HepG2 (cell line): Measurements from ENCODE around the gene SEMA3G. TPM values are rescaled to one million over a fixed set of nuclear protein-coding genes. Genes with fewer than 3 reads are reported as not detected.

ENCODE experiments used
- ARID5B ChIP-seq: IDR thresholded peaks from 2 replicates; pipeline ENCODE4 v1.4.0; 2020; ENCODE audit warnings: mild to moderate bottlenecking, missing genetic modification reagents
- CENPT ChIP-seq: sonication (generic); formaldehyde crosslinking; IDR thresholded peaks from 2 replicates; pipeline ENCODE4 v1.8.0; 2022; ENCODE audit warnings: low read depth, mild to moderate bottlenecking, moderate library complexity, missing genetic modification reagents
- FOXA1 ChIP-seq, 2 experiments: fragments of 450-650 bp in 1 of 2; sonication (generic) in 1 of 2; formaldehyde crosslinking in 1 of 2; IDR thresholded peaks; 2 replicates each; pipeline versions ENCODE4 v1.4.0 to v1.6.1; 2016 to 2020; ENCODE audit warnings: missing genetic modification reagents in 1 of 2
- IRF9 ChIP-seq: sonication (generic); formaldehyde crosslinking; IDR thresholded peaks from 2 replicates; pipeline ENCODE4 v1.8.0; 2022; ENCODE audit warnings: missing genetic modification reagents, mild to moderate bottlenecking, borderline replicate concordance
- JDP2 ChIP-seq: sonication (generic); formaldehyde crosslinking; IDR thresholded peaks from 2 replicates; pipeline ENCODE4 v1.8.1; 2022; ENCODE audit warnings: missing genetic modification reagents, borderline replicate concordance
- KAT7 ChIP-seq: IDR thresholded peaks from 2 replicates; pipeline ENCODE4 v1.6.1; 2018; ENCODE audit warnings: borderline replicate concordance, missing compliant biosample characterization
- KLF9 ChIP-seq: IDR thresholded peaks from 2 replicates; pipeline ENCODE4 v1.6.1; 2016; ENCODE audit warnings: low read depth
- MEIS2 ChIP-seq: sonication (generic); formaldehyde crosslinking; IDR thresholded peaks from 2 replicates; pipeline ENCODE4 v1.9.0; 2021; ENCODE audit warnings: mild to moderate bottlenecking, missing genetic modification reagents
- MIER2 ChIP-seq: IDR thresholded peaks from 2 replicates; pipeline ENCODE4 v1.6.1; 2016; ENCODE audit warnings: missing biosample characterization, missing genetic modification reagents
- NFE2L1 ChIP-seq: sonication (generic); formaldehyde crosslinking; IDR thresholded peaks from 2 replicates; pipeline ENCODE4 v1.4.0; 2020; ENCODE audit warnings: missing genetic modification reagents, mild to moderate bottlenecking, borderline replicate concordance
- PRMT3 ChIP-seq: sonication (generic); formaldehyde crosslinking; IDR thresholded peaks from 2 replicates; pipeline ENCODE4 v1.8.1; 2022; ENCODE audit warnings: low read depth, mild to moderate bottlenecking, moderate library complexity, missing genetic modification reagents, borderline replicate concordance
- RORA ChIP-seq: sonication (generic); formaldehyde crosslinking; IDR thresholded peaks from 2 replicates; pipeline ENCODE4 v1.5.0; 2020; ENCODE audit warnings: mild to moderate bottlenecking, missing genetic modification reagents, moderate library complexity
- YEATS2 ChIP-seq: sonication (generic); formaldehyde crosslinking; IDR thresholded peaks from 2 replicates; pipeline ENCODE4 v1.4.0; 2020; ENCODE audit warnings: missing genetic modification reagents, borderline replicate concordance
- ZNF225 ChIP-seq: sonication (generic); formaldehyde crosslinking; IDR thresholded peaks from 2 replicates; pipeline ENCODE4 v1.4.0; 2020; ENCODE audit warnings: mild to moderate bottlenecking, missing genetic modification reagents
- ZNF615 ChIP-seq: sonication (generic); formaldehyde crosslinking; IDR thresholded peaks from 2 replicates; pipeline ENCODE4 v1.5.0; 2020; ENCODE audit warnings: mild to moderate bottlenecking, missing genetic modification reagents, borderline replicate concordance
- ZNF660 ChIP-seq: sonication (generic); formaldehyde crosslinking; IDR thresholded peaks from 2 replicates; pipeline ENCODE4 v1.5.1; 2020; ENCODE audit warnings: mild to moderate bottlenecking, low read depth, missing genetic modification reagents, borderline replicate concordance
- ZNF703 ChIP-seq: sonication (generic); formaldehyde crosslinking; IDR thresholded peaks from 2 replicates; pipeline ENCODE4 v1.5.1; 2020; ENCODE audit warnings: missing genetic modification reagents, mild to moderate bottlenecking, moderate library complexity, borderline replicate concordance
- ZNF75D ChIP-seq: sonication (generic); formaldehyde crosslinking; IDR thresholded peaks from 2 replicates; pipeline ENCODE4 v1.8.1; 2023; ENCODE audit warnings: missing genetic modification reagents, mild to moderate bottlenecking, borderline replicate concordance
- ZNF879 ChIP-seq: sonication (generic); formaldehyde crosslinking; IDR thresholded peaks from 2 replicates; pipeline ENCODE4 v1.8.1; 2023; ENCODE audit warnings: missing genetic modification reagents
- polyA plus RNA-seq, 8 experiments: library from polyadenylated mRNA; depleted of rRNA in 3 of 8; stranded (reverse) in 7 of 8; unstranded in 1 of 8; fragments of >200 nt; fragmentation: Illumina TruSeq in 4 of 8; extraction: Trizol in 4 of 8; gene quantifications; 2 replicates each; pipeline versions ENCODE4 v1.2.1 to v1.2.3, GENCODE V29; 2011 to 2016; ENCODE audit warnings: low read depth in 4 of 8, missing spikeins in 1 of 8, mixed read lengths in 1 of 8; ENCODE audit not compliant: insufficient read depth in 1 of 8
- total RNA-seq, 5 experiments: library from RNA; depleted of rRNA; stranded (reverse); fragments of >200 nt; fragmentation: Illumina TruSeq; extraction: Trizol; gene quantifications; 2 replicates each; pipeline ENCODE4 v1.2.3, GENCODE V29; 2016; ENCODE audit warnings: low read depth in 1 of 5
- TF ChIP-seq, protein P1 (sequence below): sonication (generic); formaldehyde crosslinking; IDR thresholded peaks from 2 replicates; pipeline ENCODE4 v1.8.0; 2022; ENCODE audit warnings: mild to moderate bottlenecking, missing genetic modification reagents, borderline replicate concordance
- TF ChIP-seq, protein P2 (sequence below): sonication (generic); formaldehyde crosslinking; IDR thresholded peaks from 2 replicates; pipeline ENCODE4 v1.4.0; 2020; ENCODE audit warnings: missing genetic modification reagents

Gene SEMA3G
- total and polyA plus RNA-seq, 2 of the 13 experiments (the other 11 are each of a cell fraction or from before 2014, with no cell fraction given): 6.1 to 8.3 TPM

- peak; percentile 70 for TF ChIP-seq ARID5B (CRISPR knock-in tag)
- TF ChIP-seq, protein P1, sequence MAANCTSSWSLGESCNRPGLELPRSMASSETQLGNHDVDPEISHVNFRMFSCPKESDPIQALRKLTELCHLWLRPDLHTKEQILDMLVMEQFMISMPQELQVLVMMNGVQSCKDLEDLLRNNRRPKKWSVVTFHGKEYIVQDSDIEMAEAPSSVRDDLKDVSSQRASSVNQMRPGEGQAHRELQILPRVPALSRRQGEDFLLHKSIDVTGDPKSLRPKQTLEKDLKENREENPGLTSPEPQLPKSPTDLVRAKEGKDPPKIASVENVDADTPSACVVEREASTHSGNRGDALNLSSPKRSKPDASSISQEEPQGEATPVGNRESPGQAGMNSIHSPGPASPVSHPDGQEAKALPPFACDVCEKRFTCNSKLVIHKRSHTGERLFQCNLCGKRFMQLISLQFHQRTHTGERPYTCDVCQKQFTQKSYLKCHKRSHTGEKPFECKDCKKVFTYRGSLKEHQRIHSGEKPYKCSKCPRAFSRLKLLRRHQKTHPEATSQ: no peak
- TF ChIP-seq IRF9: no peak
- no peak for TF ChIP-seq FOXA1 (IDR thresholded peaks at IDR 0.05)
- no peak for TF ChIP-seq FOXA1 (CRISPR knock-in tag; IDR thresholded peaks at IDR 0.05)
- peak; percentile 97 for TF ChIP-seq MEIS2 (CRISPR knock-in tag)
- no peak for TF ChIP-seq PRMT3 (CRISPR knock-in tag)
- TF ChIP-seq RORA: no peak
- TF ChIP-seq ZNF75D (CRISPR knock-in tag): no peak
- TF ChIP-seq ZNF879: no peak
- no peak for TF ChIP-seq JDP2
- TF ChIP-seq ZNF703 (CRISPR knock-in tag): no peak
- no peak for TF ChIP-seq KLF9 (CRISPR knock-in tag)
- TF ChIP-seq NFE2L1 (CRISPR knock-in tag): no peak
- TF ChIP-seq ZNF225: peak; percentile 63; the same call in 1 of the 2 replicates
- 0 out of 2 replicates have a peak, but pooled peaks have one; percentile 22 for TF ChIP-seq YEATS2 (CRISPR knock-in tag)
- TF ChIP-seq, protein P2, sequence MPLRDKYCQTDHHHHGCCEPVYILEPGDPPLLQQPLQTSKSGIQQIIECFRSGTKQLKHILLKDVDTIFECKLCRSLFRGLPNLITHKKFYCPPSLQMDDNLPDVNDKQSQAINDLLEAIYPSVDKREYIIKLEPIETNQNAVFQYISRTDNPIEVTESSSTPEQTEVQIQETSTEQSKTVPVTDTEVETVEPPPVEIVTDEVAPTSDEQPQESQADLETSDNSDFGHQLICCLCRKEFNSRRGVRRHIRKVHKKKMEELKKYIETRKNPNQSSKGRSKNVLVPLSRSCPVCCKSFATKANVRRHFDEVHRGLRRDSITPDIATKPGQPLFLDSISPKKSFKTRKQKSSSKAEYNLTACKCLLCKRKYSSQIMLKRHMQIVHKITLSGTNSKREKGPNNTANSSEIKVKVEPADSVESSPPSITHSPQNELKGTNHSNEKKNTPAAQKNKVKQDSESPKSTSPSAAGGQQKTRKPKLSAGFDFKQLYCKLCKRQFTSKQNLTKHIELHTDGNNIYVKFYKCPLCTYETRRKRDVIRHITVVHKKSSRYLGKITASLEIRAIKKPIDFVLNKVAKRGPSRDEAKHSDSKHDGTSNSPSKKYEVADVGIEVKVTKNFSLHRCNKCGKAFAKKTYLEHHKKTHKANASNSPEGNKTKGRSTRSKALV: no peak
- no peak for TF ChIP-seq CENPT (CRISPR knock-in tag)
- TF ChIP-seq MIER2 (CRISPR knock-in tag): no peak
- TF ChIP-seq ZNF615 (CRISPR knock-in tag): no peak
- TF ChIP-seq KAT7: no peak
- no peak for TF ChIP-seq ZNF660 (CRISPR knock-in tag)
Observed at GRCh38 chr3:52455283-52456168, 10.6 kb upstream of the SEMA3G start, which contains the start of gene NISCH (continued).
